ENCODE results near the gene SDHAF1.

The SDHAF1 gene

DNA sequence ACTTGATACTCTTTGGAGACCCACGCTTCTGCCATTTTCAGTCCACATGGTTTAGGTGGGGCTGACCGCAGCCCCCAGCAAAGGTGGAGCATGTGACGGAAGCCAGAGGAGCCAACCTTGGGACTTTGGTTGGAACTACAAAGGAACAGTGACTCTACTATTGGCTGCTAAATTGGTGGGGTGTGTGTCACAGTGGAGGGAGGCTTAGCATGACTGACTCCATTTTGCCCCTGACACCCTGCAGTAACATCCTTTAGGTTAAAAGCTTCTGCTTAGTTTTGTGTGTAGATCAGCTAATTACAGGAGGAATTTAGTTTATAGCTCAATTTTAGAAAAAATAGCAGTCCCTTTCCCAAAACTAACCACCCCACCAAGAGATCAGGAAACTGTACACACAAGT is 6.6 kb downstream of the SDHAF1 start:
- Mint-ChIP-seq H3K4me1 (peaks cover 46% of the 10 kb centered on the region), H3K9me3 (no peaks in the 10 kb centered on the region), H3K27me3 (no peaks in the 10 kb centered on the region), H3K27ac (no peak overlapping the region), H3K4me3 (no peak overlapping the region)
- no peak for DNase-seq
- ATAC-seq = no peak

DNA sequence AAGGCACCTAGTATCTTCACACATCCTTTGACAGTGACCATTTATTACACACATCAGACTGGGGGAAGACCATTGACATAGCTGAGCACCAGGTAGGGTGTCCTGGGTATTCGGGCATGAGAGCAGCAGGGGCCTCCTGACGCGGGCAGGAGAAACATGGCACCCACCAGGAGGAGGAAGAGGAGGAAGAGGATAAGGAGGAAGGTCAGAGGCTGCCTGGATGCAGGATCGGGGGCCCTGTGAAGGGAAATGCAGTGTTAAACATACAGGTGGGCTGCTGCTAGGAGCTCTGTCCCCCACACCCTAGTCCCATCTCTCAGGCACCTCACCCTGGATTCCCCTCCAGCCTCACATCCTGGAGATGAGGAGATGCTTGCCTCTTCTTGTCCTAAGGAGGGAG is 8.3 kb downstream of the SDHAF1 start:
- no peak for DNase-seq
- H3K4me1 Mint-ChIP-seq = peaks cover 35% of the 10 kb centered on the region
- H3K9me3 Mint-ChIP-seq = no peaks in the 10 kb centered on the region
- no peaks in the 10 kb centered on the region for H3K27me3 Mint-ChIP-seq
- H3K27ac Mint-ChIP-seq = no peak overlapping the region
- no peak overlapping the region for H3K4me3 Mint-ChIP-seq
- ATAC-seq = no peak

GRCh38 chr19:36006955-36007354 is 12.0 kb downstream of the SDHAF1 start:
- H3K27me3 Mint-ChIP-seq = no peaks in the 10 kb centered on the region
- peaks cover 40% of the 10 kb centered on the region for H3K4me1 Mint-ChIP-seq
- H3K27ac Mint-ChIP-seq = no peak overlapping the region
- H3K4me3 Mint-ChIP-seq = no peak overlapping the region
- H3K9me3 Mint-ChIP-seq = no peaks in the 10 kb centered on the region
- ATAC-seq = no peak
- no peak for DNase-seq

- no peaks in the 10 kb centered on the region for H3K9me3 Mint-ChIP-seq
- ATAC-seq (no peak), DNase-seq (no peak)
- peak within 1 kb of the TSS; percentile 53 to 72 for H3K4me3 Mint-ChIP-seq
- peak within 1 kb of the TSS in 1 of 2 donors; percentile 72 for H3K27ac Mint-ChIP-seq
- H3K27me3 Mint-ChIP-seq = no peaks in the 10 kb centered on the region
- peaks cover 43% of the 10 kb centered on the region for H3K4me1 Mint-ChIP-seq
Measured at GRCh38 chr19:36008336-36008978, 13.5 kb downstream of the SDHAF1 start, which contains the start of gene SYNE4. TSS of gene SYNE4 (minus strand) at chr19:36008813. CDS start at chr19:36008681, 132 bp downstream.

- Mint-ChIP-seq H3K4me3 (peak overlapping the region; percentile 53 to 72), H3K4me1 (peaks cover 46% of the 10 kb centered on the region), H3K27ac (peak overlapping the region in 1 of 2 donors; percentile 54), H3K9me3 (no peaks in the 10 kb centered on the region), H3K27me3 (no peaks in the 10 kb centered on the region)
- peak; percentile 50 to 55 for DNase-seq
- ATAC-seq = no peak
Measured at GRCh38 chr19:36009220-36009619, 14.2 kb downstream of the SDHAF1 start.

GRCh38 chr19:36009633-36010379 is 14.8 kb downstream of the SDHAF1 start:
- H3K27me3 Mint-ChIP-seq = no peaks in the 10 kb centered on the region
- DNase-seq (no peak), ATAC-seq (no peak)
- no peaks in the 10 kb centered on the region for H3K9me3 Mint-ChIP-seq
- peak overlapping the region in 1 of 2 donors; percentile 54 for H3K27ac Mint-ChIP-seq
- H3K4me3 Mint-ChIP-seq = peak overlapping the region; percentile 53 to 57
- peaks cover 48% of the 10 kb centered on the region for H3K4me1 Mint-ChIP-seq

- H3K27ac Mint-ChIP-seq = peak overlapping the region in 1 of 2 donors; percentile 74
Measured at GRCh38 chr19:36010402-36010801, 15.4 kb downstream of the SDHAF1 start.

GRCh38 chr19:36013280-36014011 is 18.5 kb downstream of the SDHAF1 start:
- peak overlapping the region; percentile 89 to 96 for H3K27ac Mint-ChIP-seq
- peaks cover 58% of the 10 kb centered on the region for H3K4me1 Mint-ChIP-seq

More at GRCh38 chr19:36010402-36010801, 15.4 kb downstream of the SDHAF1 start:
- H3K4me3 Mint-ChIP-seq = no peak overlapping the region
- no peaks in the 10 kb centered on the region for H3K27me3 Mint-ChIP-seq
- no peak for DNase-seq
- H3K9me3 Mint-ChIP-seq = no peaks in the 10 kb centered on the region
- peaks cover 54% of the 10 kb centered on the region for H3K4me1 Mint-ChIP-seq
- ATAC-seq = no peak

DNA sequence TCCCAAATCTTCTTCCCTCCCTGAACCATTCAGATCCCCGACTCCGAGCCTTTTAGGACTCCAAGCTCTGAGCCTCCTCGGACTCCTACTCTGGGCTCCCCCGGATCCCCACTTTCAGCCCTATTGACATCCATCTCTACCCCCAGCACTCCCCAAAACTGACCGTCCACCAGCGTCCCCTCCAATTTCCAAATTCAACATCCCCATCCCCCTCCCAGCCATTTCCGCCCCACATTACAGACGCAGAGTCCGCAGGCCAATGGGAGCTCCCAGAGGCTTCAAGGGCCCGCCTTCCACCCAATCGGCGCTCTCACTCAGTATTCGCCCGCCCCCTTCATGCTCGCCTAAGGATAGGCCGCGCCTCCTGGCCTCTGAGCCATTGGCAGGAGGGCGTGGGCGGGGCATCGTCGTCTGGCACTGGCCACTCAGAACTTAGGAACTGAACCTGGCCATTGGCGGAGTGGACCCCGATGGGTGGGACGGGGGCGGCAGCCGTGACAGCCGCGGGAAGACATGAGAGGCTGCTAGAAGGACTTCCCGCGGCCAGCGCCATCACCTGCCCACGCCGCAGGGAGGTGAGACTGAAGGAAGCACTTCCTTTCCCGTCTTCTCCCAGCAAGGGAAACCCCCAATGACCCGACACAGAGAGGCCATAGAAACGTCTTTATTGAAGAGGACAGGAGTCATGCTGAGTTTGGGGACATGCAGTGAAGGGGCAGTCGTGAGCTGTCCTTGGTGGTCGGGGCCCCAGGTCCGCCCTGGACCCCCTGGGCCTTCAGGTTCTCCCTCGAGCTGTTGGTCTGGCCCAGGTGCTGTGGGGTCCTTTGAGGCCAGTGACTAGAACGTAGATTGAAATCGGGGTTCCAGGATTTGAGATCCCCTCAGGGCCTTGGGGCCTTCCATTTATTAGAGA is 19.3 kb downstream of the SDHAF1 start, which contains the start of gene ALKBH6:
Gene ALKBH6 (minus strand): TSS at position 202 of the 913 bp plus-strand sequence. CDS start 816 bp downstream, outside the sequence.
- Mint-ChIP-seq H3K4me1 (peaks cover 52% of the 10 kb centered on the region), H3K27ac (peak within 1 kb of the TSS; percentile 89 to 97)
- ATAC-seq = peak; percentile 98

More at GRCh38 chr19:36013280-36014011, 18.5 kb downstream of the SDHAF1 start:
- Mint-ChIP-seq H3K9me3 (no peaks in the 10 kb centered on the region), H3K27me3 (no peaks in the 10 kb centered on the region), H3K4me3 (peak overlapping the region; percentile 93 to 99)
- no peak for ATAC-seq
- DNase-seq = no peak

DNA sequence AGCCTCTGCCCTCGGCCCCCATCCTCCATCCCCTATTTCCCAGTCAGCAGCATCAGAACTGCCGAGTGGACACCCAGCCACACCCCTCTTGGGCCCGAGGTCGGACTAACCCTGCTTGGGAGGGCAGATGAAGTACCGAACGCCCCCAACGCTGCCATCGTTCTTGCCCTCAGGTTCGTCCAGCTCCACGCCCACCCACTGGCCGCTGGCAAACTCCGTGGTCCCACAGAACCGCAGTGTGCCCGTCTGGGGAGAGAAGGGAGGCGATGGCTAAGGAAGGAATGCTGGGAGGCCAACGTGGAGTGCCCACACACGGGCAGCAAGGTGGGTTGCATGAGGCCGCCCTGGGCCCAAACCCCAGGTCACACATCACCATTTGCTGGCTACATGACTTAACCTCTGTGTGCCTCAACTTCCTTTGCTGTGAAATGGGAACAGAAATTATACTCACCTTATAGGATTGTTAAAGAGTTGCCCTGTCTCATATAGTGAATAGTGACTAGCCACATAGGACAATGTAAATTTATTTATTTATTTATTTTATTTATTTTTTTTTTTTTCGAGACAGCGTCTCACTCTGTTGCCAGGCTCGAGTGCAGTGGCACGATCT is 24.2 kb downstream of the SDHAF1 start:
- ATAC-seq (no peak), DNase-seq (no peak)
- Mint-ChIP-seq H3K9me3 (no peaks in the 10 kb centered on the region), H3K4me1 (peaks cover 21% of the 10 kb centered on the region), H3K27ac (no peak overlapping the region), H3K4me3 (no peak overlapping the region), H3K27me3 (no peaks in the 10 kb centered on the region)

More for the DNA sequence above, 19.3 kb downstream of the SDHAF1 start, which contains the start of gene ALKBH6:
- H3K4me3 Mint-ChIP-seq = peak within 1 kb of the TSS; percentile 93 to 99
- peak; percentile 99 to 100 for DNase-seq
- no peaks in the 10 kb centered on the region for H3K27me3 Mint-ChIP-seq
- no peaks in the 10 kb centered on the region for H3K9me3 Mint-ChIP-seq

- no peaks in the 10 kb centered on the region for H3K27me3 Mint-ChIP-seq
- DNase-seq (no peak), ATAC-seq (no peak)
- no peak overlapping the region for H3K4me3 Mint-ChIP-seq
- no peaks in the 10 kb centered on the region for H3K9me3 Mint-ChIP-seq
- peak overlapping the region in 1 of 2 donors; percentile 10 for H3K27ac Mint-ChIP-seq
- H3K4me1 Mint-ChIP-seq = no peaks in the 10 kb centered on the region
Measured at GRCh38 chr19:36023432-36023831, 28.4 kb downstream of the SDHAF1 start.

- no peak overlapping the region for H3K4me3 Mint-ChIP-seq
- peak overlapping the region in 1 of 2 donors; percentile 83 for H3K27ac Mint-ChIP-seq
- no peaks in the 10 kb centered on the region for H3K27me3 Mint-ChIP-seq
- ATAC-seq (no peak), DNase-seq (no peak)
- H3K9me3 Mint-ChIP-seq = no peaks in the 10 kb centered on the region
- H3K4me1 Mint-ChIP-seq = no peaks in the 10 kb centered on the region
Measured at GRCh38 chr19:36025541-36025940, 30.6 kb downstream of the SDHAF1 start.

- Mint-ChIP-seq H3K4me1 (no peaks in the 10 kb centered on the region), H3K4me3 (no peak overlapping the region), H3K27ac (no peak overlapping the region), H3K27me3 (no peaks in the 10 kb centered on the region), H3K9me3 (no peaks in the 10 kb centered on the region)
- ATAC-seq = no peak
- DNase-seq = no peak
Measured at GRCh38 chr19:36026091-36026876, 31.3 kb downstream of the SDHAF1 start.

GRCh38 chr19:36027696-36028095 is 32.7 kb downstream of the SDHAF1 start:
- H3K4me1 Mint-ChIP-seq = peaks cover 11% of the 10 kb centered on the region
- ATAC-seq (no peak), DNase-seq (no peak)
- no peaks in the 10 kb centered on the region for H3K9me3 Mint-ChIP-seq
- H3K27ac Mint-ChIP-seq = no peak overlapping the region
- no peaks in the 10 kb centered on the region for H3K27me3 Mint-ChIP-seq
- H3K4me3 Mint-ChIP-seq = no peak overlapping the region
